GM19467 (cell line): ENCODE data around the gene UTP18.
"Not testable (repeated sequence)": the region's sequence is repeated elsewhere in the genome, so short reads cannot be mapped to it uniquely, and the experiment has no call there.

ENCODE experiments used
- ATAC-seq: cut with Tn5 transposase; IDR thresholded peaks from one replicate; pipeline ENCODE4 v1.9.1; 2021; ENCODE audit warnings: mild to moderate bottlenecking, moderate library complexity; ENCODE audit not compliant: unreplicated experiment

Gene UTP18

DNA sequence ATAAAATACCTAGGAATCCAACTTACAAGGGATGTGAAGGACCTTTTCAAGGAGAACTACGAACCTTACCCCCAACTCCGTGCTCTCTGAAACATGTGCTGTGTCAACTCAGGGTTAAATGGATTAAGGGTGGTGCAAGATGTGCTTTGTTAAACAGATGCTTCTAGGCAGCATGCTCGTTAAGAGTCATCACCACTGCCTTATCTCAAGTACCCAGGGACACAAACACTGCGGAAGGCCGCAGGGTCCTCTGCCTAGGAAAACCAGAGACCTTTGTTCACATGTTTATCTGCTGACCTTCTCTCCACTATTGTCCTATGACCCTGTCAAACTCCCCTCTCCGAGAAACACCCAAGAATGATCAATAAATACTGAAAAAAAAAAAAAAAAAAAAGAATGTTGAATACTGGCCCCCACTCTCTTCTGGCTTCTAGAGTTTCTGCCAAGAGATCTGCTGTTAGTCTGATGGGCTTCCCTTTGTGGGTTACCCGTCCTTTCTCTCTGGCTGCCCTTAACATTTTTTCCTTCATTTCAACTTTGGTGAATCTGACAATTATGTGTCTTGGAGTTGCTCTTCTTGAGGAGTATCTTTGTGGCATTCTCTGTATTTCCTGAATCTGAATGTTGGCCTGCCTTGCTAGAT, 70.6 kb downstream of the UTP18 start:
- not testable (repeated sequence) for ATAC-seq

GRCh38 chr17:51335006-51335590, 74.8 kb downstream of the UTP18 start:
- ATAC-seq, result no peak

- no peak for ATAC-seq
Observed at GRCh38 chr17:51335883-51336822, 75.8 kb downstream of the UTP18 start.

GRCh38 chr17:51341457-51341856, 81.1 kb downstream of the UTP18 start:
- ATAC-seq, result no peak

DNA sequence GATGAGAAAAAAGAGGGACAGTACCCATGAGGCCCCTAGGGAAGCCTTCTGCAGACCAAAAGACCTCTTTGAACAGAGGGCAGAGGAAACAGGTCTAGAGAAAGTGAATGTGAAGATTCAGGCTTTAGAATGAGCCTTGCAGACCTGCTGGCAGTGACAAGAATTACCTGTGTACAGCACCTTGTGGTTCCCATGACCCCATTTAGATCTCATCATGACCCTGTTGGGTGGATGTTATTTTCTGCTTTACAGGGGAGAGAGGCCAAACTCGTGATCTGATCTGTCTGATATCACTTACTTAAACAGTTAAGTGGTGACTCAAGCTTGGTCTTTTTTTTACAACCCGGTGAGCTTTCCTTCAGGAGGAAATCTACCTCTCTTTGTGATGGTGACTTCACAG, 81.9 kb downstream of the UTP18 start:
- no peak for ATAC-seq

DNA sequence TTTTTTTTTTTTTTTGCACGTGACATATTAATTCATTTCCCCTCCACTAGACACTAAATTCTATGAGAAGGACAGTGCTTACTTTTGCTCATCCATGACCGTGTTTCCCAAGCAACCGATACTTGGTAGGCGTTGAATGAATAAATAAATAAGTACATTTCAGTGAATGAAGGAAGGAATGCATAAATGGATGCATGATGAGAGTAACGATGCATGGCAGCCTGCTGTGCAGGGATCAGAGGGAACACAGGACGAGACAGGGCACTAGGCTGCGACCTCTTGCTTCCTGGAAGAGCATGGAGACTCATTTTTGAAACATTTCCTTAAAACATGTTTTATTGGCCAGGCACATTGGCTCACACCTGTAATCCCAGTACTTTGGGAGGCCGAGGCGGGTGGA, 84.2 kb downstream of the UTP18 start:
- no peak for ATAC-seq

GRCh38 chr17:51346218-51346982, 86.1 kb downstream of the UTP18 start:
- ATAC-seq, result no peak
